HL-60/S4 treated with retinoic acid at 250 ng/mL for 4 days and 3 days (cell line): ENCODE data around the gene MLXIP.

Experiments
- in situ Hi-C: fragments of 300-500 bp; cut with MboI; formaldehyde crosslinking; loops from 2 replicates; pipeline ENCODE4 v1.7.0; 2022; ENCODE audit warnings: low sequenced_read_pairs

The MLXIP gene

GRCh38 chr12:122076743-122077495 is 1.6 kb upstream of the MLXIP start:
- in situ Hi-C loops: no loop called here

GRCh38 chr12:122079033-122079531 is 526 bp downstream of the MLXIP start:
- in situ Hi-C loops: no loop called here

- in situ Hi-C loops: no loop called here
Observed at GRCh38 chr12:122079532-122080081, 1.1 kb downstream of the MLXIP start.

- in situ Hi-C loops: no loop called here
Observed at GRCh38 chr12:122080149-122081082, 1.9 kb downstream of the MLXIP start.

- in situ Hi-C loops: no loop called here
Observed at GRCh38 chr12:122081083-122081696, 2.6 kb downstream of the MLXIP start.

GRCh38 chr12:122081697-122082221 is 3.2 kb downstream of the MLXIP start:
- in situ Hi-C loops: no loop called here

GRCh38 chr12:122082621-122083356 is 4.2 kb downstream of the MLXIP start:
- in situ Hi-C loops: no loop called here

GRCh38 chr12:122084857-122085405 is 6.4 kb downstream of the MLXIP start:
- in situ Hi-C loops: no loop called here

GRCh38 chr12:122085591-122085990 is 7.0 kb downstream of the MLXIP start:
- in situ Hi-C loops: no loop called here

- in situ Hi-C loops: no loop called here
Observed at GRCh38 chr12:122086116-122086515, 7.6 kb downstream of the MLXIP start.

- in situ Hi-C loops: no loop called here
Observed at GRCh38 chr12:122086641-122087285, 8.2 kb downstream of the MLXIP start.

GRCh38 chr12:122087431-122088178 is 9.0 kb downstream of the MLXIP start:
- in situ Hi-C loops: no loop called here

GRCh38 chr12:122088179-122088810 is 9.7 kb downstream of the MLXIP start:
- in situ Hi-C loops: no loop called here

GRCh38 chr12:122089077-122089476 is 10.5 kb downstream of the MLXIP start:
- in situ Hi-C loops: no loop called here

- in situ Hi-C loops: no loop called here
Observed at GRCh38 chr12:122090759-122091515, 12.4 kb downstream of the MLXIP start.

- in situ Hi-C loops: no loop called here
Observed at GRCh38 chr12:122093098-122093883, 14.7 kb downstream of the MLXIP start.
